Measurements from ENCODE around the gene CEL.

CEL gene

DNA sequence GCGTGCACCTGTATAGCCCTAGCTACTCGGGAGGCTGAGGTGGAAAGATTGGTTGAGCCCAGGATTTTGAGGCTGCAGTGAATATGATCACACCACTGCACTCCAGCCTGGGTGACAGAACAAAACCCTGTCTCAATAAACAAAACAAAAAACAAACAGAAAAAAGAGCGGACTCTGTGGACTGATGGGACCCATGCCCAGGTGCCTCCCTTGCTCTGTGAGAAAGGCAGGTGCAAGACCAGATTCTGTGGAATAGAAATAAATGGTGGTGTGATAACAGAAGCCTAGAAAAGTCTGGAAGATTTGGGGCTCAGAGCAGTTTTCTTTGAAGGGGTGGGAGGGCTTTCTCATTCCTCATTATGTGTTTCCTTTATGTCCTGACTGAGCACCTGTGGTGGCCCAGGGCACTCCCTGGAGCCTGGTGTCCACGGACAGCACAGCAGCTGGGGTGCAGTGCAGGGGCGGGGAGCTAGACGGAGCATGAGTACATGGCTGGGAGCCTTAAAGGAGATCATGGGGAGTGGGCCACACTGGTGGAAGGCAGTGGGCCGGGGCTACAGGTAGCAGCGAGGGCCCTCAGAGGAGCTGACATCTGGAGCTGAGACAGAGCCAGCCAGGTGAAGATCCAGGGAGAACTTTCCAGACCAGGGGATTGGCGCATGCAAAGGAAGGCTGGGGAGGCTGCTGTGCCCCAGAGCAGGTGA is 15.4 kb upstream of the CEL start:
- H3K27ac ChIP-seq (ENCODE audit: insufficient read depth, low read length, poor library complexity, severe bottlenecking) = no peak overlapping the region
- H3K4me3 ChIP-seq (ENCODE audit: insufficient read depth, low read depth, low read length, poor library complexity, severe bottlenecking) = no peak overlapping the region
- no peaks in the 10 kb centered on the region for H3K27me3 ChIP-seq (replicated peaks; ENCODE audit: control insufficient read depth, insufficient read depth, low read length, poor library complexity, severe bottlenecking)
- no peaks in the 10 kb centered on the region for H3K9me3 ChIP-seq (ENCODE audit: control insufficient read depth, low read length)
- DNase-seq = no peak
- no peaks in the 10 kb centered on the region for H3K4me1 ChIP-seq (ENCODE audit: control insufficient read depth, insufficient read depth, low read length, poor library complexity, severe bottlenecking)
- H3K36me3 ChIP-seq (ENCODE audit: control insufficient read depth, insufficient read depth, low read length) = peaks cover 62% of the 10 kb centered on the region

DNA sequence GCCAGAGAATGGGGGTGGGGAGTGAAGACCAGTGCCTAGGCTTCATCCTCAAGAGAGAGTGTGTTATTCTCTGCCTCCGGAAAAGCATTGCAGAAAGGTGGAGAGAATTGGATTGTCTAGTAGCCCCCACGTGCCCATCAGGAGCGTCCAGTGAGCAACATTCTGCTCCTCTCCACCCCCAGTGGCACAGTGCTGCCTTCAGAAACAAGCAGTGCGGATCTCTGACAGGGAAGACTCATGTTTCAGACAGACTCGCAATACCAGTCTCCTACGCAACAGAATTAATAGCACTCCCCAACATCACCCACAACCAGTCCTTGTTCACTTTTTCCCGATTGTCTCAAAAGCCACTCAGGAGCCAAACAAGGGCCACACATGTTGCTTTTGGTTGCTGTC is 14.9 kb upstream of the CEL start:
- no peaks in the 10 kb centered on the region for H3K4me1 ChIP-seq (ENCODE audit: control insufficient read depth, insufficient read depth, low read length, poor library complexity, severe bottlenecking)
- no peak for DNase-seq
- H3K27ac ChIP-seq (ENCODE audit: insufficient read depth, low read length, poor library complexity, severe bottlenecking) = no peak overlapping the region
- peaks cover 66% of the 10 kb centered on the region for H3K36me3 ChIP-seq (ENCODE audit: control insufficient read depth, insufficient read depth, low read length)
- no peaks in the 10 kb centered on the region for H3K27me3 ChIP-seq (replicated peaks; ENCODE audit: control insufficient read depth, insufficient read depth, low read length, poor library complexity, severe bottlenecking)
- H3K4me3 ChIP-seq (ENCODE audit: insufficient read depth, low read depth, low read length, poor library complexity, severe bottlenecking) = no peak overlapping the region
- no peaks in the 10 kb centered on the region for H3K9me3 ChIP-seq (ENCODE audit: control insufficient read depth, low read length)

DNA sequence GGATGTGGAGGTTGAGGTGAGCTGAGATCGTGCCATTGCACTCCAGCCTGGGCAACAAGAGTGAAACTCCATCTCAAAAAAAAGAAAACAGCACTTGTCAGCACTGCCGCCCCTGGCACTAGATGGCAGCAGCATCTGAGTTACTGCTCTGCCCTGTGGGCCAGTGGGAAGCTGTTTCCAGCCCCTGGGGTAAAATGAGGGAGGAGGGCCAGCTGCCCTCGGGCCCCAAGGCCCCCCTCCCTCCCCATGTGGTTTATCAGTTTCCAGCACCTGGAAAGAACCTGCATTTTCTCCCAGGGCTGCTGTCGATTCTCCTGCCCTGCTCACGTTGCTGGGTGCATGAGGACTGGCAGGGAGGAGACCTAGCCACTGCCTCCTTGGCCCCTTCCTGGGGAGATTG is 13.2 kb upstream of the CEL start:
- DNase-seq = no peak
- H3K4me1 ChIP-seq (ENCODE audit: control insufficient read depth, insufficient read depth, low read length, poor library complexity, severe bottlenecking) = no peaks in the 10 kb centered on the region
- no peak overlapping the region for H3K4me3 ChIP-seq (ENCODE audit: insufficient read depth, low read depth, low read length, poor library complexity, severe bottlenecking)
- H3K9me3 ChIP-seq (ENCODE audit: control insufficient read depth, low read length) = no peaks in the 10 kb centered on the region
- no peak overlapping the region for H3K27ac ChIP-seq (ENCODE audit: insufficient read depth, low read length, poor library complexity, severe bottlenecking)
- H3K36me3 ChIP-seq (ENCODE audit: control insufficient read depth, insufficient read depth, low read length) = peaks cover 56% of the 10 kb centered on the region
- H3K27me3 ChIP-seq (replicated peaks; ENCODE audit: control insufficient read depth, insufficient read depth, low read length, poor library complexity, severe bottlenecking) = no peaks in the 10 kb centered on the region

DNA sequence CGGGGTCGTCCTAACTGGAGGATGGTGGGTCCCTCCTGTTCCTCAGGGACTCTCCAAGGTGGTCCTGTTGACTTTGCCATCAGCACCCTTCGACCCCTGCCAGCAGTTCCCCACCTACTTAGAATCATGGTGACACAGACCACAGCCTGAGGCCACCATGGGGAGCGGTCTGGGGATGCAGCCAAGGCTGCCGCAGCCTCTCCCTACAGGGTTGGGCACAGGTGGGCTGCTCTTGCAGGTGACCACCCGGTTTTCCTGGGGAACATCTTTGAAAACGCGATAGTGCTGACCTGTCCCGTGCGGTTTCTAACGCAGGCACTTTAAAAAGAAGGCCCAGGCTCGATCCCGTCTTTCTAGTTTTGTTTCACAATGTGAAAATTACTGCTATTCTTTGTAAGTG is 12.7 kb upstream of the CEL start:
- Histone ChIP-seq H3K27ac (ENCODE audit: insufficient read depth, low read length, poor library complexity, severe bottlenecking) (no peak overlapping the region), H3K4me1 (ENCODE audit: control insufficient read depth, insufficient read depth, low read length, poor library complexity, severe bottlenecking) (no peaks in the 10 kb centered on the region), H3K4me3 (ENCODE audit: insufficient read depth, low read depth, low read length, poor library complexity, severe bottlenecking) (no peak overlapping the region), H3K27me3 (replicated peaks; ENCODE audit: control insufficient read depth, insufficient read depth, low read length, poor library complexity, severe bottlenecking) (no peaks in the 10 kb centered on the region), H3K9me3 (ENCODE audit: control insufficient read depth, low read length) (no peaks in the 10 kb centered on the region), H3K36me3 (ENCODE audit: control insufficient read depth, insufficient read depth, low read length) (peaks cover 57% of the 10 kb centered on the region)
- no peak for DNase-seq

DNA sequence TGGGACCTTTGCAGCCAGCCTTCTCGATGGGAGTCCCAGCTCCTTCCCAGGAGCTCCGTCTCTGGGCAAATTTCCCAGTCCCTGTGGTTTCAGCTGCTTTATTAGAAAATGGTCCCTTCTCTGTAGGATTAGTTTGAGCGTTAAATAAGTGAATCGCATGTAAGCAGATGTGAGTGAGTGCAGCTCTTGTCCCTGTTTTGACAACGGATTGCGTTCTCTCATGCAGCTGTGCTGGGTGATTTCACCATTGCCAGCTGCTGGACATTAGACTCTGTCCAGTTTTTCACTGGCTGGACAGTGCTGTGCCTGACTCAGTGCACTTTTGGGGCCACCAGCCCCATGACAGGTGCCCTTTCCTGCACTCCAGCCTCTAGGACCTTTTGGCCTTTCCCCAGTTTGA is 11.6 kb upstream of the CEL start:
- DNase-seq = no peak
- no peak overlapping the region for H3K4me3 ChIP-seq (ENCODE audit: insufficient read depth, low read depth, low read length, poor library complexity, severe bottlenecking)
- no peaks in the 10 kb centered on the region for H3K4me1 ChIP-seq (ENCODE audit: control insufficient read depth, insufficient read depth, low read length, poor library complexity, severe bottlenecking)
- no peaks in the 10 kb centered on the region for H3K9me3 ChIP-seq (ENCODE audit: control insufficient read depth, low read length)
- no peak overlapping the region for H3K27ac ChIP-seq (ENCODE audit: insufficient read depth, low read length, poor library complexity, severe bottlenecking)
- H3K27me3 ChIP-seq (replicated peaks; ENCODE audit: control insufficient read depth, insufficient read depth, low read length, poor library complexity, severe bottlenecking) = no peaks in the 10 kb centered on the region
- peaks cover 57% of the 10 kb centered on the region for H3K36me3 ChIP-seq (ENCODE audit: control insufficient read depth, insufficient read depth, low read length)

DNA sequence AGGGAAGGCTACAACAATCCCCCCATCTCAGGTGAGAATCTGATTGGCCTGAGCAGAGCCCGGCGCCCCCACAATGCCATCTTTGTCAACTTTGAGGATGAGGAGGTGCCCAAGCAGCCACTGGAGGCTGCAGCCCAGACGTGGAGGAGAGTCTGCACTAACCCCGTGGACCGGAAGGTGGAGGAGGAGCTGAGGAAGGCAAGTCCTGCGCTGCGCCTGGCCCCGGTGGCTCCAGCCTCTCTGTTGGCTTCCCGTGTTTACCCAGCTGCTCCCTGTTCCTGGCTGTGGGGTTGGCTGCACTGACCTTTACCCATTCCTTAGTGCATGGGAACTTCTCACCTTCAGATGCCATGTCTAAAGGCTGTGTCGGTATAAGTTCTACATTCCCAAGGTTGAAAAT is 11.0 kb upstream of the CEL start:
- no peak for DNase-seq
- Histone ChIP-seq H3K36me3 (ENCODE audit: control insufficient read depth, insufficient read depth, low read length) (peaks cover 60% of the 10 kb centered on the region), H3K27ac (ENCODE audit: insufficient read depth, low read length, poor library complexity, severe bottlenecking) (no peak overlapping the region), H3K4me3 (ENCODE audit: insufficient read depth, low read depth, low read length, poor library complexity, severe bottlenecking) (no peak overlapping the region), H3K9me3 (ENCODE audit: control insufficient read depth, low read length) (no peaks in the 10 kb centered on the region), H3K4me1 (ENCODE audit: control insufficient read depth, insufficient read depth, low read length, poor library complexity, severe bottlenecking) (no peaks in the 10 kb centered on the region), H3K27me3 (replicated peaks; ENCODE audit: control insufficient read depth, insufficient read depth, low read length, poor library complexity, severe bottlenecking) (no peaks in the 10 kb centered on the region)

DNA sequence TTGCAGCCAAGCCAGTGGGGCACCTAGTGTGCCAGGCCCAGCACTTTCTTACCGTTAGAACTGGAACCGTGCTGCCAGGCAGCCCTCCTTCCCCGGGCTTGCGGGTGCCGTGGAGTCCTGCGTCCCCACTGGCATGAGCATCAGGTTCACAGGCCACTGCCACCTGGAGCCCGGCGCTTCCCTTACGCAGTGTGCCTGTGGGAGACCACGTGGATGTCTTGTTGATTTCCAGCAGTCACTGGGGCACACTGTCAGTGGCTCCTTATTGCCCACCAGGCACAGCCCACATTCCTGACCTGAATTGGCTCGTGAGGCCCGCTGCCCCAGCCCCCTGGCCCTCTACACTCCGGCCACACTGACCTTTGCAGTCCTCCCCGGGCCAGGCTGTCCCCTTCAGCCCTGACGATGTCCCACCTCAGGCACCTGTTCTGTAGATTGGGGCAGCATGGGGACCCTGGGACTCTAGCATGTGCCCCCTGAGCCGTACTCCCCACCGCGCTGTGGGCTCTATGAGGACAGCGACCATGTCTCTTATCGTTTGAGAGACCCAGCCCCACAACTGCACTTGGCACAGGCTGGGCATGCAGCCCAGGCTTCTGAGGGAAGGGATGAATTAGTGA is 10.4 kb upstream of the CEL start:
- no peak overlapping the region for H3K4me3 ChIP-seq (ENCODE audit: insufficient read depth, low read depth, low read length, poor library complexity, severe bottlenecking)
- H3K36me3 ChIP-seq (ENCODE audit: control insufficient read depth, insufficient read depth, low read length) = peaks cover 61% of the 10 kb centered on the region
- H3K9me3 ChIP-seq (ENCODE audit: control insufficient read depth, low read length) = no peaks in the 10 kb centered on the region
- no peak overlapping the region for H3K27ac ChIP-seq (ENCODE audit: insufficient read depth, low read length, poor library complexity, severe bottlenecking)
- no peaks in the 10 kb centered on the region for H3K27me3 ChIP-seq (replicated peaks; ENCODE audit: control insufficient read depth, insufficient read depth, low read length, poor library complexity, severe bottlenecking)
- no peak for DNase-seq
- H3K4me1 ChIP-seq (ENCODE audit: control insufficient read depth, insufficient read depth, low read length, poor library complexity, severe bottlenecking) = no peaks in the 10 kb centered on the region

DNA sequence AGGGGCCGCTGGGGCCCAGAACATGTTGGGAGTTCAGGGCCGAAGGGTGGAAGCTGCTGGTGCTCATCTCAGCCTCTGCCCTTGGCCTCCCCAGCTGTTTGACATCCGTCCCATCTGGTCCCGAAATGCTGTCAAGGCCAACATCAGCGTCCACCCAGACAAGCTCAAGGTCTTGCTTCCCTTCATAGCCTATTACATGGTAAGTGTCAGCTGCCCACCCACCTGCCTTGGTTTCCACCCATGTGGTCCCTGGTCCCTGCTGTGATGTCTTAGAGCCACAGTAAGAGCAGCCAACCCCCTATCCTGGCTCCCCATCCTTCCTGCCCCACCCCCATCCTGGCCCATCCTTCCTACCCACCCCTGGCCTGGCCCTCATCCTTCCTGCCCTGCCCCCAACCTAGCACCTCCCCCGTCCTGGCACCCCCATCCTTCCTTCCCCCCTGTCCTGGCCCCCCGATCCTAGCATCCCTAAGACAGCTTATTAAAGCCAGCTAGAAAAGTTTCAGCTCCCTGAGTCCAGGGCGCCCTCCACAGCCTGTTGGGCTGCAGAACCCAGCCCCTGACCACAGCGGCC is 9.7 kb upstream of the CEL start:
- no peaks in the 10 kb centered on the region for H3K27me3 ChIP-seq (replicated peaks; ENCODE audit: control insufficient read depth, insufficient read depth, low read length, poor library complexity, severe bottlenecking)
- no peak overlapping the region for H3K4me3 ChIP-seq (ENCODE audit: insufficient read depth, low read depth, low read length, poor library complexity, severe bottlenecking)
- peaks cover 57% of the 10 kb centered on the region for H3K36me3 ChIP-seq (ENCODE audit: control insufficient read depth, insufficient read depth, low read length)
- no peak overlapping the region for H3K27ac ChIP-seq (ENCODE audit: insufficient read depth, low read length, poor library complexity, severe bottlenecking)
- no peaks in the 10 kb centered on the region for H3K9me3 ChIP-seq (ENCODE audit: control insufficient read depth, low read length)
- no peaks in the 10 kb centered on the region for H3K4me1 ChIP-seq (ENCODE audit: control insufficient read depth, insufficient read depth, low read length, poor library complexity, severe bottlenecking)
- DNase-seq = no peak

DNA sequence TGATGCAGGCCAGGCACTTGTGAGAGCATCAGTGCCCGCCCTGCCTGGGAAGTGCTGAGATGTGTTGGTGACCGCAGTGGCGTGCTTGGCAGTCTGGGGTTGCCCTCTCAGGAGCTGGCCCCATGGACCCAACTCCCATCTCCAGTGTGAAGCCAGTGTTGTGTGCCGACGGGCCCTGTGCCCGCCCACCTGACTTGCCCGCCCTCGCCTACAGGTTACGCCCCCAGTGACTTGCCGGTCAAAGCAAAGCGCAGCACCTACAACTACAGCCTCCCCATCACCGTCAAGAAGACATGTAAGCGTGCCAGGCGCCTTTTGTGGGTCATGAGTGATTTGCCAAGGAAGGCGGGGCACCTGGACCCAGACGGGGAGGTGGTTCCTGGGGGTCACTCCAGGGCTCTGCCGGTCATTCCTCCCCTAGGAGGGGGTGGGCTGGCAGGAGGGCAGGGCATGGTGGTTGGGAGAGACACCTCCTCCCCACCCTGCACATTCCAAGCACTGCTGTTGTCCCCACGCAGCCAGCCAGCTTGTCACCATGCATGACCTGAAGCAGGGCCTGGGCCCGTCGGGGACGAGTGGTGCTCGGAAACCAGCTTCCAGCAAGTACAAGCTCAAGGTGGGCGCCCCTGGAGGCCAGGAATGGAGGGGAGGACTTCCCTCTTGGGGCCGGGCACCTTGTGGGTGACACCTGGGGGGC is 7.4 kb upstream of the CEL start:
- Histone ChIP-seq H3K9me3 (ENCODE audit: control insufficient read depth, low read length) (no peaks in the 10 kb centered on the region), H3K4me1 (ENCODE audit: control insufficient read depth, insufficient read depth, low read length, poor library complexity, severe bottlenecking) (peaks cover 3% of the 10 kb centered on the region), H3K27ac (ENCODE audit: insufficient read depth, low read length, poor library complexity, severe bottlenecking) (no peak overlapping the region), H3K4me3 (ENCODE audit: insufficient read depth, low read depth, low read length, poor library complexity, severe bottlenecking) (no peak overlapping the region), H3K36me3 (ENCODE audit: control insufficient read depth, insufficient read depth, low read length) (peaks cover 52% of the 10 kb centered on the region), H3K27me3 (replicated peaks; ENCODE audit: control insufficient read depth, insufficient read depth, low read length, poor library complexity, severe bottlenecking) (no peaks in the 10 kb centered on the region)
- no peak for DNase-seq

DNA sequence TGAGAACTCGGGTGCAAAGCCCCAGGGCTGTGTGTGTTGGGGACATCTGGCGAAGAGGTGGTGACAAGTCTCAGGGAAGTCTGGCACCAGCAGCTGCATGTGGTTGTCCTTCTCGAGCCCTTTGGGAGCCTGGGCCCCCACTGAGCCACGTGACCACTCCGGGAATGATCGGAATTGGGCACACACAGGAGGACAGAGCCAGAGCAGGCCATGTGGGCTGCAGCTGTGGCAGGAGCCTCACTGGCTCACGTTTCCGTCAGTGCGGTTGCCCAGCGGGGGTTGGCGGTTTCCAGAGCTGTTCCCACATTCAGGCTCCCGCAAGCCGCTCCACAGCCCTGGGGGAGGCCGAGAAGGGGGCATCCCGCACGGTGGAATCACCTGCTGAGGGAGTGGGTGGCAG is 6.8 kb upstream of the CEL start:
- Histone ChIP-seq H3K27me3 (replicated peaks; ENCODE audit: control insufficient read depth, insufficient read depth, low read length, poor library complexity, severe bottlenecking) (no peaks in the 10 kb centered on the region), H3K9me3 (ENCODE audit: control insufficient read depth, low read length) (no peaks in the 10 kb centered on the region), H3K4me3 (ENCODE audit: insufficient read depth, low read depth, low read length, poor library complexity, severe bottlenecking) (no peak overlapping the region), H3K36me3 (ENCODE audit: control insufficient read depth, insufficient read depth, low read length) (peaks cover 46% of the 10 kb centered on the region), H3K4me1 (ENCODE audit: control insufficient read depth, insufficient read depth, low read length, poor library complexity, severe bottlenecking) (peaks cover 9% of the 10 kb centered on the region), H3K27ac (ENCODE audit: insufficient read depth, low read length, poor library complexity, severe bottlenecking) (no peak overlapping the region)
- no peak for DNase-seq

Measured in effector memory CD4-positive, alpha-beta T cell (primary cell).